Ovary (tissue), 9 donors: ENCODE data around the gene SH3BGRL2. TPM values are rescaled to one million over a fixed set of nuclear protein-coding genes. Genes with fewer than 3 reads are reported as not detected.

Experiments
- DNase-seq, 5 donors: peaks; one replicate each; pipeline ENCODE4 v3.0.0-alpha.2; 2019 to 2020
- H3K27ac ChIP-seq, 2 donors: fragments of 200-600 bp; one replicate each; pipeline versions ENCODE4 v1.5.1 to v1.8.0; 2019 to 2022
- H3K27me3 ChIP-seq: fragments of 200-600 bp; one replicate; pipeline ENCODE4 v1.8.0; 2022
- H3K36me3 ChIP-seq: fragments of 200-600 bp; sonication (generic); one replicate; pipeline ENCODE4 v1.5.1; 2019
- H3K4me1 ChIP-seq: one replicate; pipeline ENCODE4 v1.8.1; 2013; ENCODE audit warnings: mild to moderate bottlenecking, moderate library complexity; ENCODE audit not compliant: insufficient read depth
- H3K4me3 ChIP-seq: fragments of 200-600 bp; sonication (generic); one replicate; pipeline ENCODE4 v1.5.1; 2017
- H3K9me3 ChIP-seq, 2 donors: fragments of 200-600 bp in 1 of 2; sonication (generic) in 1 of 2; one replicate each; pipeline versions ENCODE4 v1.5.1 to v1.8.1; 2013 to 2019; ENCODE audit warnings: mild to moderate bottlenecking in 1 of 2, moderate library complexity in 1 of 2
- EP300 ChIP-seq: sonication (generic); formaldehyde crosslinking; IDR thresholded peaks from one replicate; pipeline ENCODE4 v1.6.1; 2017; ENCODE audit warnings: antibody characterized with exemption
- POLR2A ChIP-seq: fragments of 450-650 bp; IDR thresholded peaks from one replicate; pipeline ENCODE4 v1.6.1; 2017; ENCODE audit warnings: antibody characterized with exemption, mild to moderate bottlenecking, moderate library complexity
- WGBS, 3 donors: extraction: QIAGEN DNeasy Blood & Tissue Kit in 1 of 3; methylation state at CpG; one replicate each; pipeline versions ENCODE4 v1.1.5 to v1.1.7; 2013 to 2017; 5-methylcytosine and 5-hydroxymethylcytosine counted together
- intact Hi-C, 4 donors: fragments of 100-400 bp; cut with DNase I; formaldehyde crosslinking; loops; one replicate each; pipeline versions ENCODE4 v1.11.0 to v1.15.1; 2022 to 2023
- polyA plus RNA-seq, 2 donors: library from polyadenylated mRNA; stranded (reverse); fragments of 200-250 nt in 1 of 2; fragments of 350-450 nt in 1 of 2; fragmentation: Illumina TruSeq in 1 of 2; extraction: RNeasy Lipid Tissue Mini Kit (QIAGEN cat#74804) in 1 of 2; gene quantifications; one replicate each; pipeline ENCODE4 v1.2.3, GENCODE V29; 2013 to 2014
- total RNA-seq, 7 donors: library from RNA; depleted of rRNA in 2 of 7; stranded (reverse); fragments of >200 nt in 2 of 7; fragmentation: NEBNext Ultra II Directional in 3 of 7; extraction: Animal tissue kit (Norgen Biotek cat#: 25700) in 3 of 7; gene quantifications; one replicate each; pipeline versions ENCODE4 v1.1.0 to v1.2.4, GENCODE V29; 2016 to 2023
- TF ChIP-seq, protein P1 (sequence below), 3 donors: fragments of 450-650 bp in 2 of 3; fragments of 200-600 bp in 1 of 3; IDR thresholded peaks; one replicate each; pipeline versions ENCODE4 v1.5.1 to v1.8.0; 2016 to 2022; ENCODE audit warnings: antibody characterized with exemption in 3 of 3, mild to moderate bottlenecking in 1 of 3
- donor health status: DM: no; HTN: no; CAD: no; lungs with moderate emphysema.
- donor health status: DM: no; HTN: no; CAD: no.
- donor health status: Bipolar disorder and iron deficiency.
- donor health status: DM: yes; HTN: yes; CAD: no.
- donor health status: DM: no; HTN: no; CAD: no.
- donor health status: DM: yes; HTN: yes; CAD: no.

The SH3BGRL2 gene
- total and polyA plus RNA-seq, 9 donors: 3.8 to 19.0 (median 8.1) TPM

DNA sequence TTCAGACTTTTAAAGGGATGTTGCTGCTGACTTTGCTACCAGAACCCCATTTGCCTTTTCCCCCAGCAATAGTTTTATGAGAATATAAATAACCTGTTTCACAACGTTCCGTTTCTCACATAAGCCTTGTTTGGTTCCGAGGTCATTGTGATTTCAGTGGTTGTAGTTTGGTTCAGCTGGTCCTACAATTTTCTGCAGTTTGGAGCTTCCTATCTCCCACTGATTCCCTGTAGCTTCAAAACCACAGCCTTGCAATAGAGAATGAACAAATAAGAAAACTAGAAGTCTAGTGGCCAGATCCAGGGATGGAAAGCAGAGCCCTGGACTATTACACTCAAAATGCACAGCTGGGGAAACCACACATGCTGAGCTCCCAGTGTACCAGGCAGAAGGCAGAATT is 24.1 kb upstream of the SH3BGRL2 start:
- intact Hi-C loops: no loop called here
- H3K27me3 ChIP-seq: no peaks in the 10 kb centered on the region
- WGBS, 3 donors: 2 to 28% (median 9%) methylated on average over 3 of the region's 3 CpGs
- H3K36me3 ChIP-seq: no peaks in the 10 kb centered on the region
- no peak for DNase-seq
- H3K27ac ChIP-seq: no peak overlapping the region
- TF ChIP-seq POLR2A (no peak), EP300 (no peak)
- TF ChIP-seq, protein P1, sequence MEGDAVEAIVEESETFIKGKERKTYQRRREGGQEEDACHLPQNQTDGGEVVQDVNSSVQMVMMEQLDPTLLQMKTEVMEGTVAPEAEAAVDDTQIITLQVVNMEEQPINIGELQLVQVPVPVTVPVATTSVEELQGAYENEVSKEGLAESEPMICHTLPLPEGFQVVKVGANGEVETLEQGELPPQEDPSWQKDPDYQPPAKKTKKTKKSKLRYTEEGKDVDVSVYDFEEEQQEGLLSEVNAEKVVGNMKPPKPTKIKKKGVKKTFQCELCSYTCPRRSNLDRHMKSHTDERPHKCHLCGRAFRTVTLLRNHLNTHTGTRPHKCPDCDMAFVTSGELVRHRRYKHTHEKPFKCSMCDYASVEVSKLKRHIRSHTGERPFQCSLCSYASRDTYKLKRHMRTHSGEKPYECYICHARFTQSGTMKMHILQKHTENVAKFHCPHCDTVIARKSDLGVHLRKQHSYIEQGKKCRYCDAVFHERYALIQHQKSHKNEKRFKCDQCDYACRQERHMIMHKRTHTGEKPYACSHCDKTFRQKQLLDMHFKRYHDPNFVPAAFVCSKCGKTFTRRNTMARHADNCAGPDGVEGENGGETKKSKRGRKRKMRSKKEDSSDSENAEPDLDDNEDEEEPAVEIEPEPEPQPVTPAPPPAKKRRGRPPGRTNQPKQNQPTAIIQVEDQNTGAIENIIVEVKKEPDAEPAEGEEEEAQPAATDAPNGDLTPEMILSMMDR (IDR thresholded peaks at IDR 0.05): no peak
- H3K9me3 ChIP-seq: no peaks in the 10 kb centered on the region
- peaks cover 1% of the 10 kb centered on the region for H3K4me1 ChIP-seq
- no peak overlapping the region for H3K4me3 ChIP-seq

DNA sequence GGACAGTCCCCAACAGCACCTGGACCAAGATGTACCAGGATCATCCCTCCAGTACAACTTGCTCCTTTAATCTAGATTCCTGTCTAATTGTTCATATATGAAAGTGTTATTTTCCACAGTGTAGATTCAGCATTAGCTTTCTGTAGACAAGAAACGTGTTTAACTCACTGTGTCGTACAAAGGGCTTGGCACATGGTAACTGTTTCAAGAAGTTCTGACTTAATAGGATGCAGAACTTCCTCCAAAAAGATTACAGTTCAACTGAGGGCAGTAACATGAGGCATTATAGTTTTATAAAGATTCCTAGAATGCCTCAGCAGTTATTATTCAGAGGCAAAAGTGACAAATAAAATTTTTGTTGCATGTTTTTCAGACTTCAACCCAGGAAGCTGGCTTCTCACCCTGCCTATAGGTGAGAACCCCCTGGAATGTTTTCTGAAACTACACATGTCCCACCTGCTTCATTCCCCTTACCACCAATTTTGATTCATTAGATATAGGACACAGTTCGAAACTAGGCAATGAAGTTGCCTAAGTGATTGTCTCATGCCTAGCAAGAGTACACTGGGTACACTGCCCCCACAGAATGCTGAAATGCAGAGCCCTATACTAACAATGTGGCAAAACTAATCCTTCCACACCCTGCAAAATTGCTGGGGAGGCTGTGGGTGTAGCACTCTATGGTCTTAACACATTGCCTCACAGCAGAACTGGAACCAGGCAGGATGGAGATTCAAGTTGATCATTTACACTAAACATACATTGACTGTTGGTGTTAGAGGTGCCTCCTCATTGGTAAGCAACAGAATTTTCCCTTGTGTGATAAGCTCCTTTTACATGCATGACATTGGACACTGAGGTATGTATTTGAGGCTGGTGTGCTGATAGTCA is 22.6 kb upstream of the SH3BGRL2 start:
- H3K36me3 ChIP-seq: no peaks in the 10 kb centered on the region
- no peaks in the 10 kb centered on the region for H3K27me3 ChIP-seq
- no peak for DNase-seq
- TF ChIP-seq EP300: no peak
- TF ChIP-seq POLR2A: no peak
- TF ChIP-seq, protein P1 (IDR thresholded peaks at IDR 0.05): no peak
- no peak overlapping the region for H3K4me3 ChIP-seq
- 73 to 81% (median 74%) methylated on average over 3 of the region's 3 CpGs for WGBS, 3 donors
- intact Hi-C loops: no loop called here
- no peak overlapping the region for H3K27ac ChIP-seq
- peaks cover 1% of the 10 kb centered on the region for H3K4me1 ChIP-seq
- no peaks in the 10 kb centered on the region for H3K9me3 ChIP-seq

DNA sequence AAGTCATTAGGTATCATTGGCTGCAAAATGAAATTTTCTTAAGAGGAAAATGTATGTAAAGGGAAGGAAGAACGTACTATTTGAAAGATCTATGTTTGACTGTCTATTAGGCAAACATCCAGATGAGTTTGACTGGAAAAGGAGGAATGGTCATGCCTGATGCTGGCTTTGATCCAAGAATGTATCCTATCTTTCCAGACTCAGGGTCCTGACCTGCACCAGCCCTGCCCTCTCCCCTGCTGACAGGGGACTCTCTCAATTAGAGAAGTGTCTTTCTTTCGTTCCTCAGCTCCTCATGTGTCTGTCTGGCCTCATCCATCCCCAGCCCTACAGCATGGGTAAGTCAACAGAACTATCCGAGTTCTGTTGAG is 21.9 kb upstream of the SH3BGRL2 start:
- Histone ChIP-seq H3K27me3 (no peaks in the 10 kb centered on the region), H3K4me3 (no peak overlapping the region), H3K4me1 (peaks cover 1% of the 10 kb centered on the region), H3K27ac (no peak overlapping the region), H3K9me3 (no peaks in the 10 kb centered on the region), H3K36me3 (no peaks in the 10 kb centered on the region)
- DNase-seq: no peak
- no peak for TF ChIP-seq POLR2A
- TF ChIP-seq, protein P1 (IDR thresholded peaks at IDR 0.05): no peak
- TF ChIP-seq EP300: no peak
- intact Hi-C loops: no loop called here
- 75 to 95% (median 93%) methylated on average over 3 of the region's 3 CpGs for WGBS, 3 donors

DNA sequence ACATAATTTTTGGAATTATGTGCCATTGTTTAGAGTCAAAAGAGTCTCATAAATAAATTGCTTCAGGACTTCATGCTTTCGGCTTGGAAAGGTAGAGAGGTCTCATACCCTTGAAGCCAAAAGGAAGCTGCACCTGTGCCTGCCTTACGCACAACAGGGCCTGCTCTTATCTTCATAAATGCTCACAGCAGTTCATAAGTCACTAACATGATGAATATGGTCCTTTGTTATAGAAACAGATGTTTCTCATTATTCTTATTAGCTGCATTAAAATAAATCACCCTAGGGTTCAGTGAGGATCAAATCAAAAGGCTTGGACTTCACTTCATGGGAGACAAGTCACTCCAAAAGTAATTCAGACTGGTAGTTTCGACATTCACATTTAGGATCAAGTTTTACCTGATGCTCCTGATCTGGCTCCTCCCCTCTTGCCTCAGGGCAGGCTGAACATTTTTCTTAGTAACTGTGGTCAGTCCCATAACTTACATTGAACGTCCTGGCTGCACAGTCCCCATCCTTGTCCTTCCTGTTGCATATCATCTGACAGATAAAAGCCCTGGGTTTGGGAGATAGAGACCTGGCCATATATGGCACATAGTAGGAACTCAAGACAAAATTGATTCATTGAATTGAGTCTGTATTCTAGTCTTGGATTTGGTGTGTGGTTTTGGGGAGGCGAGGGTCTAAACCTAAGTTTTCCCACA is 20.7 kb upstream of the SH3BGRL2 start:
- H3K36me3 ChIP-seq: no peaks in the 10 kb centered on the region
- no peak for TF ChIP-seq EP300
- TF ChIP-seq POLR2A: no peak
- TF ChIP-seq, protein P1 (IDR thresholded peaks at IDR 0.05): no peak
- WGBS, 3 donors: 64 to 83% (median 81%) methylated on average over 5 of the region's 5 CpGs
- no peak overlapping the region for H3K27ac ChIP-seq
- H3K27me3 ChIP-seq: no peaks in the 10 kb centered on the region
- H3K4me3 ChIP-seq: no peak overlapping the region
- peaks cover 1% of the 10 kb centered on the region for H3K4me1 ChIP-seq
- no peak for DNase-seq
- intact Hi-C loops: no loop called here
- H3K9me3 ChIP-seq: no peaks in the 10 kb centered on the region
